ENCODE measurements around the gene ZNRF1.

GRCh38 chr16:75062135-75062975 is 63.5 kb downstream of the ZNRF1 start:
- TF ChIP-seq MAX (IDR thresholded peaks at IDR 0.05) (no peak), PHF8 (IDR thresholded peaks at IDR 0.05; ENCODE audit: borderline replicate concordance, low read depth) (no peak), NR3C1 (IDR thresholded peaks at IDR 0.05) (no peak), ZNF302 (CRISPR knock-in tag; IDR thresholded peaks at IDR 0.05) (no peak), CEBPB (IDR thresholded peaks at IDR 0.05) (no peak), POLR2A (IDR thresholded peaks at IDR 0.05; ENCODE audit: low read length) (no peak), NFE2L2 (conservative IDR thresholded peaks at IDR 0.05; ENCODE audit: low read length) (no peak)
- TF ChIP-seq, protein P1, sequence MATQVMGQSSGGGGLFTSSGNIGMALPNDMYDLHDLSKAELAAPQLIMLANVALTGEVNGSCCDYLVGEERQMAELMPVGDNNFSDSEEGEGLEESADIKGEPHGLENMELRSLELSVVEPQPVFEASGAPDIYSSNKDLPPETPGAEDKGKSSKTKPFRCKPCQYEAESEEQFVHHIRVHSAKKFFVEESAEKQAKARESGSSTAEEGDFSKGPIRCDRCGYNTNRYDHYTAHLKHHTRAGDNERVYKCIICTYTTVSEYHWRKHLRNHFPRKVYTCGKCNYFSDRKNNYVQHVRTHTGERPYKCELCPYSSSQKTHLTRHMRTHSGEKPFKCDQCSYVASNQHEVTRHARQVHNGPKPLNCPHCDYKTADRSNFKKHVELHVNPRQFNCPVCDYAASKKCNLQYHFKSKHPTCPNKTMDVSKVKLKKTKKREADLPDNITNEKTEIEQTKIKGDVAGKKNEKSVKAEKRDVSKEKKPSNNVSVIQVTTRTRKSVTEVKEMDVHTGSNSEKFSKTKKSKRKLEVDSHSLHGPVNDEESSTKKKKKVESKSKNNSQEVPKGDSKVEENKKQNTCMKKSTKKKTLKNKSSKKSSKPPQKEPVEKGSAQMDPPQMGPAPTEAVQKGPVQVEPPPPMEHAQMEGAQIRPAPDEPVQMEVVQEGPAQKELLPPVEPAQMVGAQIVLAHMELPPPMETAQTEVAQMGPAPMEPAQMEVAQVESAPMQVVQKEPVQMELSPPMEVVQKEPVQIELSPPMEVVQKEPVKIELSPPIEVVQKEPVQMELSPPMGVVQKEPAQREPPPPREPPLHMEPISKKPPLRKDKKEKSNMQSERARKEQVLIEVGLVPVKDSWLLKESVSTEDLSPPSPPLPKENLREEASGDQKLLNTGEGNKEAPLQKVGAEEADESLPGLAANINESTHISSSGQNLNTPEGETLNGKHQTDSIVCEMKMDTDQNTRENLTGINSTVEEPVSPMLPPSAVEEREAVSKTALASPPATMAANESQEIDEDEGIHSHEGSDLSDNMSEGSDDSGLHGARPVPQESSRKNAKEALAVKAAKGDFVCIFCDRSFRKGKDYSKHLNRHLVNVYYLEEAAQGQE (IDR thresholded peaks at IDR 0.05): no peak

Data from A549 (cell line).